Adrenal gland (tissue), 5 donors: ENCODE measurements around the gene OR10A6.

ENCODE experiments used
- CTCF ChIP-seq, 6 experiments: fragments of 450-650 bp in 4 of 6; fragments of 200-600 bp in 2 of 6; sonication (generic) in 1 of 6; IDR thresholded peaks; 1 replicate in 5 of 6; 2 replicates in 1 of 6; pipeline versions ENCODE4 v1.5.1 to v1.8.0; 2016 to 2021; ENCODE audit warnings: antibody characterized with exemption in 6 of 6, mild to moderate bottlenecking in 2 of 6, moderate library complexity in 1 of 6
- POLR2A ChIP-seq, 2 donors: fragments of 450-650 bp; IDR thresholded peaks; one replicate each; pipeline ENCODE4 v1.6.1; 2017; ENCODE audit warnings: antibody characterized with exemption in 2 of 2, mild to moderate bottlenecking in 2 of 2, moderate library complexity in 1 of 2
- donor health status: DM: no; HTN: no; CAD: no.

GRCh38 chr11:7977232-7977917 is 46.3 kb upstream of the OR10A6 start:
- TF ChIP-seq CTCF (IDR thresholded peaks at IDR 0.05) (no peak), POLR2A (IDR thresholded peaks at IDR 0.05) (no peak)
